GM19397 (cell line): ENCODE data around the gene SEMA3D.
A peak's percentile ranks its signal among the peaks of the same experiment; 100 is the strongest.

ENCODE experiments used
- ATAC-seq: cut with Tn5 transposase; IDR thresholded peaks from one replicate; pipeline ENCODE4 v1.9.1; 2021; ENCODE audit warnings: mild to moderate bottlenecking, moderate library complexity; ENCODE audit not compliant: unreplicated experiment

Gene SEMA3D

DNA sequence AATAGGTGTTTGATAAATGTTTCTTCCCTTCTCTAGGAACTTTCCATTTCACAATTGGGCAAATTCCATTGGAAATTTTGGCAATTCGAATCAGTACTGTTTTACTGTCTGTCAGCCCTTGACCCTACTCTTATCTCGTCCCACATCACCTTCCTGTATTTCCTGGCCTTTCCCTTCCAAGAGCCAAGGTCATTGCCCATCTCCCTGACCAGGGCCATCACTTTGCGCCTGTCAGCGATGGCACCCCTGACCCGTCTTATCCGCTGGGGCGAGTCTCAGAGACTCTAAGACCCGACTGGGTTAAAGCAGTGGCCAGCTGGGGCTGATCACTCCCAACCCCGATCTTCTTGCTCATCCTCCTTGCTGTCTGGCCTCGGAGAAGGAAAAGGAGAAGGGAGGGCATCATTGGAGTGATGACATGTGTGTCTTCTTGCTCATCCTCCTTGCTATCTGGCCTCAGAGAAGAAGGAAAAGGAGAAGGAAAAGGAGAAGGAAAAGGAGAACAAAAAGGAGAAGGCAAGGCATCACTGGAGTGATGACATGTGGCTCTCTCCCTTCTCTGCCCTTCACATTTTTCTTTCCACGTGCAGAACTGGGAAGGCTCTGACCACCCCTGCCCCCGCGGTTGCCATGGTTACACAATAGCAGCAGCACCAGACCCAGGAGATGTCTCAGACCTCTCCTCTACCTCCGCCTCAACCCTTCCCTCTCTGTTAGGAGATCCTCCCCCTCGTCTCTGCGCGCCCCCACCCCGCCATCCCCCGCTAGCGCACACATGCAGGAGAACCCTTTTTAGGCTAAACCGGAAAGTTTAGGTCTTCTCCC, 2.0 kb downstream of the SEMA3D start:
- ATAC-seq: no peak

DNA sequence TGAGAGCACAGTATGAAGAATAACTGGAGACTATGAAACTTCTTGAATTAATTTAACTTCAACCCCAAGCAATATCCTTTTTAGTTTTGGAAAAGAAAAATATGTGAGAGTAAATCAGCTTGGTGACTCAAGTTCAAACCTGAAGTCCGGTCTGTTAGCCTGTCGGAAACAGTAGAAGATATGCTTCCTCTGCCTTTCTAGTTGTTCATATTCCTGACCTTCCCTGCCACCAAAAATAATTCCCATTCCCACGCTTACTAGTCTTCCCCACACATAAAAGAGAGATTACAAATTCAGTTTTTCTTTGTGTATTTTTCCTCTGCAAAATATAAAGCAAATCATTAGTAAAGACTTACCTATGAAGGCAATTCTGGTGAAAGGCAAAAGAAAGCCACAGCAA, 3.6 kb downstream of the SEMA3D start:
- ATAC-seq: no peak

DNA sequence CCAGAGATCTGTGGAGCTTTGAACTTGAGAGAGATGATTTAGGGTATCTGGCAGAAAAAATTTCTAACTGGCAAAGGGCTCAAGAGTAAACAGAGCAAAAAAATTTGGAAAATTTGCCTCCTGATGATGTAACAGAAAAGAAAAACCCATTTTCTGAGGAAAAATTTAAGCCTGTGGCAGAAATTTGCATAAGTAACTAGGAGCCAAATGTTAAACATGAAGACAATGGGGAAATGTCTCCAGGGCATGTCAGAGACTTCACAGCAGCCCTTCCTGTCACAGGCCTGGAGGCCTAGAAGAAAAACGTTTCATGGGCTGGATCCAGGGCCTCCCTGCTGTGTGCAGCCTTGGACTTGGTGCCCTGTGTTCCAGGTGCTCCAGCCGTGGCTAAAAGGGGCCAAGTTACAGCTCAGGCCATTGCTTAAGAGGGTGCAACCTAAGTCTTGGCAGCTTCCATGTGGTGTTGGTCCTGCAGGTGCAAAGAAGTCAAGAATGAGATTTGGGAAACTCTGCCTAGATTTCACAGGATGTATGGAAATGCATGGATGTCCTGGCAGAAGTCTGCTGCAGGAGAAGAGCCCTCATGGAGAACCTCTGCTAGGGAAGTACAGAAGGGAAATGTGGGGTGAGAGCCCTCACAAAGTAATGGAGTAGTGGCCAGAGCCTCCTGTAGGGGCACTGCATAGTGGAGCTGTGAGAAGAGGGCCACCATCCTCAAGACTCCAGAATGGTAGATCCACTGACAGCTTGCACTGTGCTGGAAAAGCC, 8.1 kb downstream of the SEMA3D start:
- no peak for ATAC-seq

DNA sequence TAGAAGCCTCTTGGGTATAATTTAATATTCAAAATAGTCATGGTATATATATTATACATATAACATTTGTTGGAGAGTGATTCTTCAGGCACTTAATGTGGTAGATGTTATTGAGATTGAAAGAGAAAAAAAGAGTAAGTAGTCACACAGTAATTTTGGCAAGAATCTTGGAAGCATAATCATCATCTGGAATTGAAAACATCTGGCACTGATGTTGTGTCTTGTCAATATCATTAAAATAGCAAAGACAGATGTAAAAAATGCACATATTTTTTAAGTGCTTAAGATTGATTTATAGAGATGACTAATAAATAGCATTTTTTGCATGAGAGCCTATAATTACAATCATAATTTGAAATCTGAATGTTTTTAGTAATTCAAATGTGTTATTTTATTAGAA, 9.5 kb downstream of the SEMA3D start:
- ATAC-seq: no peak

DNA sequence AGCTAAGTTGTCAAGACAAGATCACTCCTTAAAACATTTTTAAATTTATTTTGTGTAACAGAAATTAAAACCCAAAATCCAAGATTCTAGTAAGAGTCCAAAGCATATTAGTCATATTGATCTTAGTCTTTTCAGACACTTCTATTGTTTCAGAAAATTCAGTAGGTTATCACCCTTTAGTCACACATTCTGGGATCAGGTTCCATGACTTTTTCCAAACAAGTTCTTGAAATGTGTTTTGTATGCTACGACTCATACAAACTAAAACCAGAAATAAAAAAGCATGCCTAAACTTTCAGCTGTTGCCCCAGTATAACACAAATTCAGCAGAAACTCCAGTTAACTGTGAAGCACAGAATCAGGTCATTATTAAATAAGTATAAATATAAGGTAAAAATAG, 10.7 kb downstream of the SEMA3D start:
- ATAC-seq: no peak

DNA sequence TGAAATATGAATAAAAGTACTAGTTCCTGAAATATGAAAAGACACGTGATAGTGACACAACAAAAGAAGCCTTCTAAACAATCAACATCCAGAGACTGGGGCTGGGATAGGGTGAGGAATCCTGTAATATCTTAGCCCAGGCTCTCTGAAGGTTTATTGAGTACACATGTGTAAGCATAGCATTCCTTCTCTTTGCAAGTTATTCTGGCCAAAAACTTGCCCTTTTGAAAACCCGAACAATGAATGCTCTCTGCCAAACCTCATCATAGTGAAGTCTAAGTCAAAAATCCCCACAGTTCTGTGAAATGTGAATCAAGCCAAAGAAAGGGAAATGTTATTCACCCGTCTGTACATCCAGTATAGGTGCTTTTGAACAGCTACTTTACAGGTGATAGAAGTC, 11.6 kb downstream of the SEMA3D start:
- no peak for ATAC-seq

DNA sequence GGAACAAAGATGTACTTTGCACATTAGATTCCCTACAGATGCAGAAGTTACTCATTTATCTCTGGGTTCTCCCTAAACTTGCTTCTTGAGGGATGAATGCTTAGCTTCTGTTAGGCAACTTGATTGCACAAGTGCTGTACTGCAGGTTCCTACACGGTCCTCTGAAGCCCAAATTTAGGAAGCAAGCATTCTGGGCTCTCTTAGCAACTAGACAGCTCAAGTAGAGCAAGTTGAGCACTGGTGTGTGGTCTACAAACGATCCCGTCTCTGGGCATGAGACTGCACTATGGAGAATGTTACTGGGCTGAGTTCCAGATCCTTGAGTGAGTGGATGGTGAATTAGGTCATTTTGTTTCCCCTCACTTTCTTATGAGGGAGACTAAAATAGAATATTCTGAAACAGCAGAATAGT, 14.3 kb downstream of the SEMA3D start:
- no peak for ATAC-seq

DNA sequence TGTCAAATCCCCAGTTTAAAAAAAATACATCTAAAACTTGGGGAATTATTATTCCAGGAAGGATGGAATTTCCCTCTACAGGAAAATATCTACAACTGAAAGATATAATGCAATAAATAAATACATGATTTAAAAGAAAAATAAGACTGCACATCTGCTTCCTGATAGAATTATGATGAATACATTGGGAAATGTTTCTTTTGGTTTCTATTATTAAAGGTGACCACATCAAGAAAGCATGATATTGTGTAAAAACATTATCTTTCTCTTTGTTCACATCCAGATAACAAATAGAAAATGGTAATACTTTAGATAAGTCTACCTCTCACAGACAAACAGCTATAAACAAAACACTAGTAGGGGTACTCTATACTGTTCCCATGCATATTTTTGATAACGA, 19.2 kb downstream of the SEMA3D start:
- ATAC-seq: no peak

DNA sequence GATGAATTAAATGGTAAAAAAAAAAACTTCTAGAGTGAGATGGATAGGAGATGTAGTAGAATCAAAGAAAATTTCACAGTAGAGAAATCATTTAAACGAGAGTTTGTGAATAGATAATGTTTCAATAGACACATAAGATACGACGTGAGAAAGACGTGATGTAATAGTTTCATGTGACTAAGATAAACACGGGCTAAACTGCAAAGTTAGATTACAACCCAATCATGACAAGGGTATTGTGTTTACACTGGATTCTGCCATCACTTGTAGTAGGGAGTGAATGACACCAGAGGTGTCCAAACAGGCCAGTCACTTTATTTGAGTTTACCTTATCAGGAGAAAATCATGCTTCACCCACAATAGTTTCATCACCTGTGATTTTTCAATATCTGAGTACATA, 21.6 kb downstream of the SEMA3D start:
- no peak for ATAC-seq

DNA sequence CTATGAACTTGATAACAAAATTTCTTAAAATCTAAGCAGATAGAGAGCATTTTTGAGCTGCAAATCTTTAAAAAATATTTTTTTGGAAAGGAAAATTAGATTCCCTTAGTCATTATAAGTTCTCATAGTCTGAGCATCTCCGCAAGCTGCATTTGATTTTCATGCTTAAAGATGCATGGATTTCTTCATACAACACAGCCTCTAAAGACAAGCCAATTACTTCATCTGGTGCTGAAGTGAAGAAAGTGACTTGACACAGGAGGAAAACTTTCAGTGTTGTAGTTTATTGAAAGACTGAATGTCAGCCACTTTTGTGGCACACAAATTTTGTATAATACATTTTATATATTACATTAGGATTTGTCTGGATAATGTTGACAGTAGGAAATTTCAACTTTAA, 22.5 kb downstream of the SEMA3D start:
- no peak for ATAC-seq

DNA sequence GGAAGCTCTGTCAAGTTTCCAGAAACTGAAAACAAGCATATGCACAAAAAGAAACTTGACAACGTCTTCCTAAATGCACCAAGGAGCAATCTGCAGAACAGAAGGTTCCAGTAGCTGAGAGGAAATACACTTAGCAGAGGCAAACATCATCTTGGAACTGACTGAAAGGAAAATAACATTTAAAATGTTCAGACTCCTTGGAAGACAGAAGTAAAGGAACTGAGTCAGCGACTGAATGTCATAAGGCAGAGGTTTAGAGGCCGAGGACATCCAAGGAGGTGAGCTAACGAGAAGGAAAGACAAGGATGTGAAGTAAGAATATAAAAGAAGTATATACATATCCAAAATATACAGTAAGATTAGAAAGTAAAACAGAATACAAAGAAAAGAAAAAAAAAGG, 24.1 kb downstream of the SEMA3D start:
- no peak for ATAC-seq

DNA sequence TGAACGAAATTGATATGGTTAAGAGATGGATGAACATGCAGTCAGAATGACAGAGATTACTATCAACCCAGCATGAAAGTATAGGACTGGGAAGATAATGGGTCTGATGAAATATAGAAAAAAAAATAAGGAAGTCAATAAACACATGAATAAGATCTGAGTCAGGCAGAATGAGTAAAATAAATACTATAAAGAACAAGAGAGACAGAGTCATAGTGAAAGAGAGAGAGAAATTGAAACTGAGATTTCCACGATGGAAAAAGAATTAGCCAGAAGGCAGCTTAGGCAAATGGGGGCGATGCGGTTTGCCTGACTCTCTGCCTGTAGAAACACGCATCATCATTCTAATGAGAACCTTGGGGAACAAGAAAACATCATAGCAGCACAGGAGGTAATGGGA, 26.6 kb downstream of the SEMA3D start:
- ATAC-seq: peak; percentile 70

DNA sequence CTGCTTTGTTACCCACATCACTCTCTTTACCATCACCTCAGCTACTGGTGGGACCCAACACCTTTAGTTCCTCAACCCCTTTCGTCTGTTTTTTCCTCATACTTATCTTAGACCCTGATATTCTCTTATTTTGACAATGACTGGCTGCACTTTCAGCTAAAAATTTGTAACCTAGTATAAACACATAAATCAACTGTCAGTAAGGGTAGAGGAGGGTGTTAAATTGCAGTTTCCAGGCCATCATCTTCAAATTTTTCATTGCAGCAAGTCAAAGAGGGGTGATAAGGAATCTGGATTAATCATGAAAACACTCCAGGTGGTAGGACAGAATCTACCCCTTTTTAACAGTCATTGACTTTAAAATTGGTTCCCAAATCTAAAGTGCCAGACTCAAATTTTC, 27.9 kb downstream of the SEMA3D start:
- no peak for ATAC-seq

DNA sequence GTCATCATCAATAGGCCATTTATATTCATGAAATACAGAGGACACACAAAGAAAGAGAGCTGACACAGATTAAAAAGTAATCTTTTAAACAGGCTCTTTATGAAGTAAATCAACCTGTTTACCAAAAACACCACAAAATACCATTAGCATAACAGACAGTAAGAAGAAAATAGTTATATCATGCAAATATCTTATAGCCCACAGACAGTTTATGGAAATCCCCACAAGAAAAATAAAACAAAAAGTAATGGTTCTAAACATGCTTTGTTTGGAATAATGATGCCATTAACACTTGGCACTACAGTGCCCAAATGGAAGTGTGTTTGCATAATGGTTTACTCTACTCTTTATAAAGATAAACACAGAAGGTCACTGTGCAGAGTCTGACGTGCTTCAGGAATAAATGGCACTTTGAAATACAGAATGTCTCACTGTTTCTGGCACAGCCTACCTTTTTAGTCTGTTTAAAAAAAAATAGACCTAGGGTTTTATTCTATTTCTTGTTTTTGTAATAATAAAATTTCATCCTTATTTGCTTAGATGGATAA, 30.1 kb downstream of the SEMA3D start:
- ATAC-seq: no peak

DNA sequence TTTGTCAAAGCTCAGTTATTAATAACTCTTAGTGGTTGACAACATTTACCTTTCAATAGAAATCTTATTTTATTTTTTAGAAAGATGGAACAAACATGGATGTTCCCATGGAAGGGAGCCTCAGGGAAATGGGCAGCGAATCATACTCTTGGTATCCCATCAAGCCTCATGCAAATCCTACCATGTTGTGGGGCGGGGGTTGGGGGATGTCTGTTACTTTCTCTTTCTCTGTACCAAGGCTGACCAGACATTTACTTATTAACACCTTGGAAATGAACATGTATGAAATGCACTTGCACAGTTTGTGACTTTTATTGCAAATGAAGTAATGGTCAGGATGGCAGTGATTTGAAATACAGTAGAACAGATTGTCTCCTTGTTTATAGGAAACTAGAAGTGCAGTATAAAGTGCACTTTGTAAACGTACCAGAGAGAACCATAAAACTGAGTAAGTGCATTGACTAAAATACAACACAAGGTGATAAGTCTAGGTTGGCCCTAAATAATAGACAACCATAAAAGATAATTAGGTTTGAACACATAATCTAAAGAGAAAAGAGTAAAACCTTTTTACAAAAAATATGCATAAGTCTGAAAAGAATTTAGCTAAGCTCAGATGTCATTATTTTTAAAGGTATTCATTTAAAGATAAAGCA, 32.4 kb downstream of the SEMA3D start:
- no peak for ATAC-seq

DNA sequence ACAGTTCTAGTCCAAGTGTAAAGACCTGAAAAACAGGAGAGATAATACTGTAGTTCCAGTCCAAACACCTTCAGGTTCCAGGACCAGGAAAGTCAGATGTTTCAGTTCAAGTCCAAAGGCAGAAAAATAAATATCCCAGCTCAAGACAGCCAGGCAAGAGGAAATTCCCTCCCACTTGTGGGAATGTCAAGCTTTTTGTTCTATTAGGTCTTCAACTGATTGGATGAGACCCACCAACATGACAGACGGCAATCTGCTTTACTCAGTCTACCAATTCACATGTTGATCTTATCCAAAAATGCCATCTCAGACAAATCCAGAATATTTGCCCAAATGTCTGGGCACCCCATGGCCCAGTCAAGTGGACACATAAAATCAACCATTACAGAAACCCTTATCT, 33.1 kb downstream of the SEMA3D start:
- ATAC-seq: no peak

DNA sequence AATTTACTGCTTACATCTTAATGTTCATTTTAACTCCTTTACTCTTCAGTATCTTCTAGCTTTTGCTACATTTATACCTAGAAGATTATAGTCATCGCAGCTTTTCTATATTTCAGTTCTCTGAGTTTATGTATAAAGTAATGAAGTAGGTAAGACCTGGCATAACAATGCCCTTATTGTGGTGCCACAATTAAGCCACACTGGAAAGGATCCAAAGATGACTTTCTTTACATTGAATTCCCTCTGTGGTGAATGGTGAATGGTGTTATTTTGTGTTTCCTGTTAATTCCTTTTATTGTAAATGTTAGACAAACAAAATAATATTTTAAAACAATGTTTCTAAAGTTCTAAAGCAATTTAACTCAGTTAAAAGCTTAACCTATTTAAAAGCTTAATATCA, 36.2 kb downstream of the SEMA3D start:
- no peak for ATAC-seq

DNA sequence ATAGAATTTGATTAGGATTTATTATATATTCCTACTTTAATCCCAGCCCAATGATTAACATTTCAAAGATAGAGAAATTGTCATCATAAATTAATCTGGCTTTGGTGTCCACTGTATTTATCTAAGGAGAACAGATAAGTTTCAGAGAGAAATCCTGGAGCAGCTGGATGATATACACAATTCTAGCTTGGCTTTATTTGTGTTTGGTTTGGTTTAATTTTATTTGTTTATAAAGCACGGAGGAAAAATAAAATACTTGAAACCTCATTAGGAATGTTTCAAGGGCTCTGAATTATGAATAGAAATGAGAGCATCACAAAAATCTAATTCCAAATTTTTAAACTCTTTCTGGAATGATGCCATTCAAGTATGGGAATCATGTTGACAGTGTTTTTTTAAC, 42.1 kb downstream of the SEMA3D start:
- ATAC-seq: no peak

DNA sequence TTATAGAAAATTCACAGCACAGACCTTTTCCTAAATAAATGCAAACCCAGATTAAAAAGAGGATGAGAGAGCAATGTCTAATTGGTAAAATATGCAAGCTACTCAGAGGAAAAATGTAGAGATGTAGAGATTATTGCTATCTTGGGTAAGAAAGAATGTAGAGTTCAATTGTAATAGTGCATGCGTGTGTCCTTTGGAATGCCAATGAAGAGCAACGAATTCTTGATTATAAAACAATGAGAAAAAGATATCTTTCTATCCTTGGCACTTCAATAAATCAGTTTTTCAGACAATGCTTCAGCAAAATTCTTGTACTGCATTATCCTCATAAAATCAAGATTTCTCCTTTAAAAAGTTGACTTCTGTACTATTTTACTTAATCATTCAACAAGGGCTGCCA, 50.9 kb downstream of the SEMA3D start:
- ATAC-seq: no peak

DNA sequence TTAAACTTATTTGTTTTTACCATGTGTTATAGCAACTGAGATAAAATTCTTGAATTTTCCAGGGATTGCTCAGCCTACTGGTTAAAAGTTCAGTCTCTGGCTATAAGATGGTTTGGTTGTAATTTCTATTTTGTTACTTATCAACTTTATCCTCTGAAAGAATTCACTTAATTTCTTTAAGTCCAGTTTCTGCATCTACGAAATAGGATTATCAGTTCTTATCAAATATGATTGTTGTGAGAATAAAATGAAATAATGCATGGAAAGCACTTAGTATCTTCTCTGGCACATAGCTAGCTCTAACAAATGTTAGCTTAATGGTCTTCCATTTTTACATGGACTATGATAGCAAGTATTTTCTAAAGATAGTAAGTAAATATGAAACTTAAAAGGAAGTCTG, 53.3 kb downstream of the SEMA3D start:
- no peak for ATAC-seq

DNA sequence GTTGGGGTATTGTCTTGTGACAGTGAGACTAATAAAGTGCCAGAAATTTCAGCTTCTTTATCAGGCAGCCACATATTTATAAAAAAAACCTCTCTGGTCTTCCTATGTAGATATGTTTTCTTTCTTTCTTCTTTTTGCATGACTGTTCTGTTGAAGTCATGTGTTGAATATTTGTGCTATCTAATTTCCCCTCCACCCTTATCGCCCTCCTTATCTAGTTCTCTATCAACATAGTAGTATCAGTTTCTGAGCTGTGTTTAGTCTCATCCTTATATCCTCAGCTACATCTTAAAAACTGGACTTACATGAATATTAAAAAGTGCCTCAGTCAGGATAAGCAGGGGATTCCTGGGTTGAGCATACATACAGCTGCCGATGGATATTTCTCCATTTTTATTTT, 53.9 kb downstream of the SEMA3D start:
- no peak for ATAC-seq

DNA sequence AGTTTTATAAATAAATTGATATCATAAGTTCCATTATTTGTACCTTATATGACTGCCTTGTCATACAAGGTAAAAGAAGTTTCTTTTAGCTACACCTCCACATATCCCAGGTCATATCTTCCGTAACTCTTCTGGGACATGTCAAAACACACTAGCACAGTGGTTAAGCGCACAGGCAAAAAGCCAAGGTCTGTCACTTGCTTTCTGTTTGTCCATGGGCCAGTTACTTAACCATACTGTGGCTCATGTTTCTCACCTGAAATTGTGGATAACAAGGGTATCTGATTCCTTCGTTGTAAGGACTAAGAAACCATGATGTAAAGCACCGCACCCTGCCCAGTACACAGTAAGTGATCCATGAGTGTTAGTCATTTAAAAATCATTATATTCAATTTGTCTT, 56.2 kb downstream of the SEMA3D start:
- no peak for ATAC-seq
